Astrocyte (in vitro differentiated cells and primary cell): Measurements from ENCODE around the gene IDE. TPM values are rescaled to one million over a fixed set of nuclear protein-coding genes. Genes with fewer than 3 reads are reported as not detected.

Experiments
- DNase-seq: peaks from one replicate; pipeline ENCODE4 v3.0.0-alpha.2; 2010; ENCODE audit warnings: low read depth
- FAIRE-seq: peaks from 2 replicates; lab custom pipeline; 2011; peaks lifted over from hg19 to GRCh38; lab: Jason Lieb, UNC
- H2AFZ ChIP-seq: 2 replicates; pipeline ENCODE4 v1.6.0; 2012; ENCODE audit warnings: low read depth, low read length, inconsistent platforms
- H3K27ac ChIP-seq: 2 replicates; pipeline ENCODE4 v1.5.1; 2011; ENCODE audit warnings: low read depth, low read length, inconsistent platforms
- H3K27me3 ChIP-seq: 2 replicates; pipeline ENCODE4 v1.6.0; 2011; ENCODE audit warnings: low read length, inconsistent platforms; ENCODE audit not compliant: insufficient read depth
- H3K36me3 ChIP-seq: 2 replicates; pipeline ENCODE4 v1.5.1; 2011; ENCODE audit warnings: low read length, inconsistent platforms; ENCODE audit not compliant: insufficient read depth
- H3K4me1 ChIP-seq: 2 replicates; pipeline ENCODE4 v1.5.1; 2011; ENCODE audit warnings: low read length, inconsistent platforms; ENCODE audit not compliant: insufficient read depth
- H3K4me2 ChIP-seq: 2 replicates; pipeline ENCODE4 v1.6.0; 2012; ENCODE audit warnings: low read length, inconsistent platforms
- H3K4me3 ChIP-seq: 2 replicates; pipeline ENCODE4 v1.5.1; 2011; ENCODE audit warnings: low read depth, mild to moderate bottlenecking, low read length, inconsistent platforms; ENCODE audit not compliant: insufficient read depth
- H3K79me2 ChIP-seq: 2 replicates; pipeline ENCODE4 v1.6.0; 2012; ENCODE audit warnings: mild to moderate bottlenecking, low read length, inconsistent platforms; ENCODE audit not compliant: insufficient read depth
- H3K9ac ChIP-seq: 2 replicates; pipeline ENCODE4 v1.6.0; 2012; ENCODE audit warnings: mild to moderate bottlenecking, low read length, inconsistent platforms
- H3K9me3 ChIP-seq: 2 replicates; pipeline ENCODE4 v1.5.1; 2012; ENCODE audit warnings: low read depth, mild to moderate bottlenecking, low read length, inconsistent platforms; ENCODE audit not compliant: insufficient read depth
- H4K20me1 ChIP-seq: 2 replicates; pipeline ENCODE4 v1.6.0; 2012; ENCODE audit warnings: low read length, inconsistent platforms; ENCODE audit not compliant: insufficient read depth
- H3K27ac Mint-ChIP-seq: one replicate; pipeline ENCODE4 v1.8.0; 2021; ENCODE audit warnings: mild to moderate bottlenecking, mixed read lengths; ENCODE audit not compliant: unreplicated experiment
- H3K27me3 Mint-ChIP-seq: one replicate; pipeline ENCODE4 v1.8.0; 2021; ENCODE audit warnings: low read depth, mixed read lengths; ENCODE audit not compliant: unreplicated experiment
- H3K36me3 Mint-ChIP-seq: one replicate; pipeline ENCODE4 v1.8.0; 2021; ENCODE audit warnings: low read depth, mixed read lengths; ENCODE audit not compliant: unreplicated experiment
- H3K4me1 Mint-ChIP-seq: one replicate; pipeline ENCODE4 v1.8.0; 2021; ENCODE audit warnings: low read depth, mixed read lengths; ENCODE audit not compliant: unreplicated experiment
- H3K4me3 Mint-ChIP-seq: one replicate; pipeline ENCODE4 v1.8.0; 2021; ENCODE audit warnings: mild to moderate bottlenecking, moderate library complexity, mixed read lengths; ENCODE audit not compliant: unreplicated experiment
- H3K9me3 Mint-ChIP-seq: one replicate; pipeline ENCODE4 v1.8.0; 2021; ENCODE audit warnings: mild to moderate bottlenecking, mixed read lengths; ENCODE audit not compliant: unreplicated experiment
- CTCF ChIP-seq: IDR thresholded peaks from 2 replicates; pipeline ENCODE4 v1.5.1; 2011; ENCODE audit warnings: low read depth, mild to moderate bottlenecking, inconsistent platforms, low read length, moderate library complexity; ENCODE audit not compliant: insufficient read depth
- EZH2 ChIP-seq: IDR thresholded peaks from 2 replicates; pipeline ENCODE4 v1.6.1; 2012; ENCODE audit warnings: mild to moderate bottlenecking, low read length, inconsistent platforms; ENCODE audit not compliant: insufficient read depth
- total RNA-seq: library from RNA; stranded (reverse); gene quantifications from 2 replicates; pipeline ENCODE4 v1.2.1, GENCODE V29; 2021

Gene IDE
- total RNA-seq, 1 donor from 2014 or later: 35.9 TPM

GRCh38 chr10:92523639-92524038, 50.3 kb downstream of the IDE start:
- Histone ChIP-seq H3K36me3 (peaks cover 7% of the 10 kb centered on the region), H3K27me3 (no peaks in the 10 kb centered on the region), H3K79me2 (no peaks in the 10 kb centered on the region), H3K9me3 (no peaks in the 10 kb centered on the region), H2AFZ (no peak overlapping the region), H3K27ac (no peak overlapping the region), H4K20me1 (no peaks in the 10 kb centered on the region), H3K4me2 (no peak overlapping the region), H3K4me3 (no peak overlapping the region), H3K9ac (no peak overlapping the region), H3K4me1 (no peaks in the 10 kb centered on the region)
- no peak for DNase-seq
- Mint-ChIP-seq H3K4me1 (no peaks in the 10 kb centered on the region), H3K9me3 (peaks cover 2% of the 10 kb centered on the region), H3K27ac (no peak overlapping the region), H3K27me3 (no peaks in the 10 kb centered on the region), H3K4me3 (no peak overlapping the region), H3K36me3 (peaks cover 2% of the 10 kb centered on the region)
- FAIRE-seq: no peak
- TF ChIP-seq CTCF: no peak
- no peak for TF ChIP-seq EZH2

GRCh38 chr10:92517034-92517655, 56.7 kb downstream of the IDE start:
- no peak overlapping the region for H3K27ac Mint-ChIP-seq
- H3K4me1 Mint-ChIP-seq: no peaks in the 10 kb centered on the region
- no peaks in the 10 kb centered on the region for H3K27me3 ChIP-seq
- H3K9me3 Mint-ChIP-seq: peaks cover 2% of the 10 kb centered on the region
- peaks cover 2% of the 10 kb centered on the region for H3K36me3 Mint-ChIP-seq
- peak; percentile 64 for FAIRE-seq
- H3K9ac ChIP-seq: no peak overlapping the region
- H3K27ac ChIP-seq: no peak overlapping the region
- no peaks in the 10 kb centered on the region for H3K9me3 ChIP-seq
- no peak overlapping the region for H3K4me3 Mint-ChIP-seq
- H3K79me2 ChIP-seq: no peaks in the 10 kb centered on the region
- H3K27me3 Mint-ChIP-seq: no peaks in the 10 kb centered on the region
- DNase-seq: peak; percentile 50
- TF ChIP-seq CTCF (peak; percentile 84), EZH2 (no peak)
- H3K4me3 ChIP-seq: no peak overlapping the region
- H3K4me1 ChIP-seq: no peaks in the 10 kb centered on the region
- no peak overlapping the region for H3K4me2 ChIP-seq
- H4K20me1 ChIP-seq: no peaks in the 10 kb centered on the region
- no peaks in the 10 kb centered on the region for H3K36me3 ChIP-seq
- no peak overlapping the region for H2AFZ ChIP-seq

DNA sequence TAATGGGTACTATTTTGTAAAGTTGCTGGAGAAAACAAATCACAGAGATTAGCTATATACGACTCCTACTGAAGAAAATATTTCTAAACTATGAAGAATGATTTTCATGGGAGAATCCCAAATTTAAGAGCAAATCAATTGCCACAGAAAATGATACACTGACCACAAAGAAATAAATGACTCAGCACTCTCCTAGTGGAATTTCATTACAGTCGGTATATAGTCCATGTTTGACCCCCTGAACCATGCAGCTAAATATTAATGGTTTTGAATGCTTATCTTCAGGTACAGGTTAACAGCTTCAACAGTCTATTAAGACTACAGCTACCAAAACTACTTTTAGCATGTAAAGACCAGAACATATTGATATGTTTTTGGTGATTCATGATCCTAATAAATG, 65.0 kb downstream of the IDE start:
- no peaks in the 10 kb centered on the region for H3K9me3 ChIP-seq
- no peaks in the 10 kb centered on the region for H3K27me3 ChIP-seq
- no peak overlapping the region for H3K9ac ChIP-seq
- TF ChIP-seq CTCF (no peak), EZH2 (no peak)
- H3K36me3 ChIP-seq: no peaks in the 10 kb centered on the region
- Mint-ChIP-seq H3K27me3 (no peaks in the 10 kb centered on the region), H3K36me3 (peaks cover 8% of the 10 kb centered on the region), H3K9me3 (no peaks in the 10 kb centered on the region), H3K4me1 (no peaks in the 10 kb centered on the region), H3K4me3 (no peak overlapping the region), H3K27ac (no peak overlapping the region)
- no peak overlapping the region for H3K27ac ChIP-seq
- H4K20me1 ChIP-seq: no peaks in the 10 kb centered on the region
- H3K4me3 ChIP-seq: no peak overlapping the region
- H3K79me2 ChIP-seq: no peaks in the 10 kb centered on the region
- no peak overlapping the region for H3K4me2 ChIP-seq
- FAIRE-seq: no peak
- no peak for DNase-seq
- no peaks in the 10 kb centered on the region for H3K4me1 ChIP-seq
- H2AFZ ChIP-seq: no peak overlapping the region
